ENCODE data around the gene MCRS1. TPM values are rescaled to one million over a fixed set of nuclear protein-coding genes. Genes with fewer than 3 reads are reported as not detected.

Gene MCRS1
- total RNA-seq, 1 experiment from 2014 or later: 103 TPM

DNA sequence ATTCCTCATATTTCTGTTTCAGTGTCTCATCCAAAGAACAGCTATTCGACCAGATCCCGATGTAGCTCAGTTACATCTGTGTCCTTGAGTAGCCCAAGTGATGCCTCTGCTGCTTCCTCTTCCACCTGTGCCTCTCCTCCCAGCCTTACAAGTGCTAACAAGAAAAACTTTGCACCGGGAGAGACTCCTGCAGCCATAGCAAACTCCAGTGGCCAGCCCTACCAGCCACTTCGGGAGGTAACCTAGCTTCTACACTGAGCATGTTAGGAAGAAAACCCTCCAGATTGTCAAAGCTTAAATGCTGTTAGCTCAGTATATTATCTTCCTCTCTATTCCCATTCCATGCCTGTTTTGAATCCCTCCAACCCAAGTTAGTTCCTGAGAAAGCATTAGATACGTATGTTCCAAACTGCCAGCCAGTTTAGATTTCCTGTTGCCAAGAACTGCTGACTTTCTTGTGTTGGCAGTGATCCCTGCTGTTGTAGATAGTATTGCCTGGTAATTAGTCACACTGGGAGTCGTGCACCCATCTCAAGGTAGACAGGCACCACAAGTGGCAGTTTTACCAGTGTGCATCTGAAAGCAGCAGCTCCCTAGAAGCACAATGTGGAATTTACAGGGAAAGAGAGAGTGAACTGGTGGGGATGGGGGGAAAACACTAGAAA lies 43.1 kb downstream of the MCRS1 start:
- WGBS (ENCODE audit: extremely low coverage, insufficient read length, low lambda C conversion rate): no CpG with 5 or more reads among the region's 6 CpGs
- Mint-ChIP-seq H3K27me3 (ENCODE audit: low read depth) (no peaks in the 10 kb centered on the region), H3K4me1 (peaks cover 8 to 9% of the 10 kb centered on the region in 2 experiments), H3K9me3 (no peaks in the 10 kb centered on the region; a peak in 1 of 5 replicates), H3K36me3 (ENCODE audit: insufficient read depth in 1 of 3, low read depth in 3 of 3) (peaks cover 11 to 37% (median 32%) of the 10 kb centered on the region in 3 experiments; a peak in 6 of 7 replicates), H3K4me3 (no peak overlapping the region), H3K27ac (no peak overlapping the region)
- H3K79me1 ChIP-seq (ENCODE audit: insufficient read depth, low read depth, low read length, poor library complexity, severe bottlenecking): no peaks in the 10 kb centered on the region
- H3K14ac ChIP-seq (ENCODE audit: insufficient read depth, low read length): no peak overlapping the region
- H3K79me2 ChIP-seq (ENCODE audit: insufficient read depth, low read length): no peaks in the 10 kb centered on the region
- H3T11ph ChIP-seq (ENCODE audit: low read length): no peak overlapping the region
- no peak overlapping the region for H3K9ac ChIP-seq (ENCODE audit: extremely low read depth, insufficient read length, low read length)
- no peak overlapping the region for H2BK20ac ChIP-seq (ENCODE audit: low read depth, low read length, poor library complexity, severe bottlenecking)
- H4K20me1 ChIP-seq (ENCODE audit: control insufficient read depth, insufficient read depth, insufficient read length): no peaks in the 10 kb centered on the region
- no peak overlapping the region for H2AK5ac ChIP-seq (ENCODE audit: insufficient read length, low read length)
- no peaks in the 10 kb centered on the region for H3K23me2 ChIP-seq (ENCODE audit: insufficient read length, low read depth, low read length, poor library complexity, severe bottlenecking)
- TF ChIP-seq CTCF (conservative IDR thresholded peaks at IDR 0.05): no peak
- no peak overlapping the region for H3K4ac ChIP-seq (ENCODE audit: low read depth, low read length)
- no peak overlapping the region for H2AFZ ChIP-seq (ENCODE audit: low read length)
- H3K9me3 ChIP-seq (ENCODE audit: control insufficient read depth, low read depth, low read length): no peaks in the 10 kb centered on the region
- no peak overlapping the region for H4K5ac ChIP-seq (ENCODE audit: insufficient read length, low read depth, low read length)
- H3K27me3 ChIP-seq (ENCODE audit: insufficient read depth, low read length): no peaks in the 10 kb centered on the region
- H3K18ac ChIP-seq (ENCODE audit: insufficient read length, low read depth, low read length): no peak overlapping the region
- no peak overlapping the region for H3K27ac ChIP-seq (ENCODE audit: insufficient read length, low read depth, low read length)
- H3K4me1 ChIP-seq (ENCODE audit: insufficient read depth, low read length): no peaks in the 10 kb centered on the region
- no peak overlapping the region for H3K56ac ChIP-seq (ENCODE audit: insufficient read length, low read depth, low read length)
- H3K4me2 ChIP-seq (ENCODE audit: insufficient read depth, insufficient read length, low read length): no peak overlapping the region
- H4K91ac ChIP-seq (ENCODE audit: insufficient read length, low read depth, low read length): no peak overlapping the region
- H2BK120ac ChIP-seq (ENCODE audit: low read depth, low read length, poor library complexity, severe bottlenecking): no peak overlapping the region
- H3K23ac ChIP-seq (ENCODE audit: insufficient read length, low read depth, low read length): no peak overlapping the region
- H2BK5ac ChIP-seq (ENCODE audit: insufficient read length, low read length): no peak overlapping the region
- H2BK15ac ChIP-seq (ENCODE audit: low read depth, low read length): no peak overlapping the region
- DNase-seq: no peak
- no peak overlapping the region for H4K8ac ChIP-seq (replicated peaks; ENCODE audit: insufficient read length, low read depth, low read length)
- no peak overlapping the region for H2BK12ac ChIP-seq (ENCODE audit: insufficient read length, low read depth, low read length)

Measured in H9 (cell line).